PFSK-1 (cell line): ENCODE measurements around the gene ELOVL6.

Experiments used
- FOXP2 ChIP-seq: optimal IDR thresholded peaks from 2 replicates; pipeline ENCODE3; 2011; ENCODE audit warnings: borderline replicate concordance, control low read depth, inconsistent platforms; ENCODE audit not compliant: insufficient read depth; ENCODE audit errors: extremely low read length, extremely low read depth
- POLR2AphosphoS5 ChIP-seq: IDR thresholded peaks from 2 replicates; pipeline ENCODE4 v1.6.1; 2012; ENCODE audit warnings: low read depth, mild to moderate bottlenecking, control low read depth, low read length, moderate library complexity
- REST ChIP-seq, 2 experiments: IDR thresholded peaks; 2 replicates each; pipeline versions ENCODE4 v1.6.1 to v1.8.0; 2011 to 2012; ENCODE audit warnings: low read depth in 2 of 2, low read length in 2 of 2, control low read depth in 1 of 2, inconsistent platforms in 1 of 2, mild to moderate bottlenecking in 1 of 2, moderate library complexity in 1 of 2; ENCODE audit not compliant: insufficient read depth in 1 of 2
- SIN3A ChIP-seq: IDR thresholded peaks from 2 replicates; pipeline ENCODE4 v1.6.1; 2012; ENCODE audit warnings: mild to moderate bottlenecking, low read length, moderate library complexity, borderline replicate concordance; ENCODE audit not compliant: insufficient read depth
- TAF1 ChIP-seq: IDR thresholded peaks from 2 replicates; pipeline ENCODE4 v1.6.1; 2012; ENCODE audit warnings: low read length, control low read depth, borderline replicate concordance; ENCODE audit not compliant: insufficient read depth

Gene ELOVL6

GRCh38 chr4:110005461-110006056 is 192.9 kb downstream of the ELOVL6 start:
- TF ChIP-seq POLR2AphosphoS5 (no peak), SIN3A (no peak), REST (IDR thresholded peaks at IDR 0.05; ENCODE audit: insufficient read depth in 1 of 2, low read depth in 2 of 2, low read length in 2 of 2) (no peak), FOXP2 (no peak), TAF1 (no peak)

- no peak for TF ChIP-seq POLR2AphosphoS5
- no peak for TF ChIP-seq REST (IDR thresholded peaks at IDR 0.05; ENCODE audit: insufficient read depth in 1 of 2, low read depth in 2 of 2, low read length in 2 of 2)
- no peak for TF ChIP-seq TAF1
- TF ChIP-seq FOXP2, result no peak
- no peak for TF ChIP-seq SIN3A
Measured at GRCh38 chr4:110004556-110004955, 193.9 kb downstream of the ELOVL6 start.

GRCh38 chr4:110003401-110004187 is 194.8 kb downstream of the ELOVL6 start:
- no peak for TF ChIP-seq TAF1
- no peak for TF ChIP-seq FOXP2
- TF ChIP-seq POLR2AphosphoS5, result no peak
- no peak for TF ChIP-seq SIN3A
- no peak for TF ChIP-seq REST (IDR thresholded peaks at IDR 0.05; ENCODE audit: insufficient read depth in 1 of 2, low read depth in 2 of 2, low read length in 2 of 2)

GRCh38 chr4:110002326-110002725 is 196.1 kb downstream of the ELOVL6 start:
- no peak for TF ChIP-seq SIN3A
- TF ChIP-seq POLR2AphosphoS5, result no peak
- TF ChIP-seq TAF1, result no peak
- TF ChIP-seq REST (IDR thresholded peaks at IDR 0.05; ENCODE audit: insufficient read depth in 1 of 2, low read depth in 2 of 2, low read length in 2 of 2), result no peak
- TF ChIP-seq FOXP2, result no peak
